ENCODE data around the gene BST2.

BST2 gene

DNA sequence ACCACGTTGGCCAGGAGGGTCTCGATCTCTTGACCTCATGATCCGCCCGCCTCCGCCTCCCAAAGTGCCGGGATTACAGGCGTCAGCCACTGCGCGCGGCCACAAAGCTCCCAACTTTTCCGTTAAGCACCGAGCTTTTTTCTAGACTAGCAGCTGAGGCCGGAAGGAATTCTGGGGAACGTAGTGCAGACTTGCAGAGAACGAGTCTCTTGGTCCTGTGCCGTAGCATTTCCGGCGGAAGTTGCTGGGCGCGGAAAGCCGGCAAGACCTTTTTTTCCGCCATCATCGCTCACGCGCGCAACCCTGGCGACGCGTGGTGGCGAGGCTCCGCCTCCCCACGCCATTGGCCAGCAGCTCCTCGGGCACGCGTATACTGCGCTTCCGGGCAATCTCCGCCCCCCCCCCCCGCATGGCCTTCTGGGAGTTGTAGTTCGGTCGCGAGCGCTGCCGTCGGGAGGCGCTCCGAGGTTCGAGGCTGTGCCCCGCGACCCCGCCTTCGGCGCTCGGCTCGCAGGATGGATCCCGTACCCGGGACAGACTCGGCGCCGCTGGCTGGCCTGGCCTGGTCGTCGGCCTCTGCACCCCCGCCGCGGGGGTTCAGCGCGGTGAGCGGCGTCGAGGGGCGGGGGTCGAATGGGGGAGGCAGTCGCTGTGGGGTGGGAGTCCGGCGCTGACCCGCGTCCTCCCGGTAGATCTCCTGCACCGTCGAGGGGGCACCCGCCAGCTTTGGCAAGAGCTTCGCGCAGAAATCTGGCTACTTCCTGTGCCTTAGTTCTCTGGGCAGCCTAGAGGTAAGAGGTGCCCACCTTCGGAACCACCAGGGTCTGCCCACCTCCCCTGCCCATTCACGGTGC is 14.4 kb upstream of the BST2 start, which contains the start of gene MVB12A:
Gene MVB12A (plus strand): TSS at position 427 of the 854 bp plus-strand sequence. CDS start 89 bp downstream, at position 516.
- DNase-seq (ENCODE audit: low read depth) = peak; percentile 91

DNA sequence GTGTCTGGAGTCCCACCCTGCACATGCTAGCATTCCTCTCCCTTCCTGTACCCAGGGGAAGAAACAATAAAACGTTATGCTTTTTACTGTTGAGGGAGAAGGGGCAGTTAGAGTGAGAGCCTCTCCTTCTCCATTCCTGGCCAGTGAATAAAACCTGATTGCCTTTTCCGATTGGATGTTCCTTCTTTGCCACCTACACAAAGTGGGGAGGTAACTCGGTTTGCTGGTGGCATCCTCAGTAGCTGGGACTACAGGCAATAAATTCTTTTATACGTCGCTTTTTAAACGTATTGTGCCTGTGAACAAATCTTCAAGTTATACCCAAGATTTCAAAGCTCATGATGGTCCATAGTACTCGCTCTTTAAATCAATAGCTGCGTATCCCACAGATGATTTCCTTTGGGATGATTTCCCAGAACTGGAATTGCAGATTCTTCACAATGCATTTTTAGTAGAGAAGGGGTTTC is 13.8 kb upstream of the BST2 start:
- no peak for DNase-seq (ENCODE audit: low read depth)

DNA sequence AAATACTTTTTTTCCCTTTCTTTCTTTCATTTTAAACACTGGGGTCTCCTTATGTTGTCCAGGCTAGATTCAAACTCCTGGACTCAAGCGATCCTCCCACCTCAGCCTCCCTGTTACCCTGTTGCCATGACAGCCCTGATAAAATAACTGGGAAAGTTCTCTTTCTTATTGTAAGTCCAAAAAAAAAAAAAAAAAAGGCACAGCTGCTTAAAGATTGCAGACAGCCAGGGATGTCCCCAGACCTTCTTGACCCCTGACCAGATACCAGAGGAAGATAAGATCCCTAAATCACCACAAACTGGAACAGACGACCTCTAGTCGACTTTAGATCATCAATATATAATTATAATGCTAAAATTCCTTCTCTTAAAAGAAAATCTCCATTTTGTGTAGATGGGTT is 13.3 kb upstream of the BST2 start:
- DNase-seq (ENCODE audit: low read depth) = no peak

DNA sequence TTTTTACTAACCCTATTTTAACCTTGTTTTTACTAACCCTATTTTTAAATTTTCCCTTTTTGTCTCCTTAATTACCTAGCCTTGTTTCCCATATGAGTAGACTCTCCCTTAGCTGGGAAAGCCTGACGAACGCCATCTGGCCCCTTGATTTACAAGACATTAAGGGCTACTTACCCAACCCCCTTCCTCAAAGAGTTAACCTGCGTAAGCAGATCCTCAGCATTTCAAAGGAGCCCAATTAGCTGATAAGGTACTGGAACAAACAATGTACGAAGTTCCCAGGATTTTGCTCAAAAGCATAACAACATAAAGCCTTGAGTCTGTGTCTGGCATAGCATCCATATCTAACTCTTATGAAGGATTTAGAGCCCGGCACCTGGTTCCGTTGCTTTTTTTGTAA is 9.7 kb upstream of the BST2 start:
- DNase-seq (ENCODE audit: low read depth) = no peak

DNA sequence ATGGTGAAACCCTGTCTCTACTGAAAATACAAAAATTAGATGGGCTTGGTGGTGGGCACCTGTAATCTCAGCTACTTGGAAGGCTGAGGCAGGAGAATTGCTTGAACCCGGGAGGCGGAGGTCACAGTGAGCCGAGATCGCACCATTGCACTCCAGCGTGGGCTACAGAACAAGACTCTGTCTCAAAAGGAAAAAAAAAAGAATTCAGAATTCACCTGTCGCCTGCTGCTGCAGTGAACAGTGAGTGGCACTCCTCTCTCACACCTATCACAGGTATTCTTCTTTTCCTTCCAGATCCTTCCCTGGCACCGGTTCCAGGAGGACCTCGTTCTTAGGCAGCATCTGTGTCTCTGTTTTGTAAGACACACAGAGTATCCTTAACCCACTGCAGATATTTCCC is 8.7 kb upstream of the BST2 start:
- no peak for DNase-seq (ENCODE audit: low read depth)

DNA sequence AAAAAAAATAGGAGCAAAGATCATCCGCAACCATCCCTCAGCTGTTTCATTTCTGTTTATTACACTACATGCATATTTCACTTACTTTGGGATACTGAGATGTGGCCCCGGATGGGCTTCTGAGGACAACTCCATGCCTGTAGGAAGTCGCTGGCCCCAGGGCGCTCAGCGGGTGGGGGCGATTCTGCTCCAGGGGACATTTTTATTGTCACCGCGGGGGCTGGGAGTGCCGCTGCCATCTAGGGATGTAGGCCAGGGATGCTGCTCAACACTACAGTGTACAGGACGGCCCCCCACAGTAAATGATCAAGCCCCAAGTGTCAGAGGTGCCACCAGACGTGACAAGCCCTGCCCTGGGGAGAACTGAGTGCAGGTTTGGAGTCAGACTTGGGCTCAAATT is 6.4 kb upstream of the BST2 start:
- DNase-seq (ENCODE audit: low read depth) = no peak

DNA sequence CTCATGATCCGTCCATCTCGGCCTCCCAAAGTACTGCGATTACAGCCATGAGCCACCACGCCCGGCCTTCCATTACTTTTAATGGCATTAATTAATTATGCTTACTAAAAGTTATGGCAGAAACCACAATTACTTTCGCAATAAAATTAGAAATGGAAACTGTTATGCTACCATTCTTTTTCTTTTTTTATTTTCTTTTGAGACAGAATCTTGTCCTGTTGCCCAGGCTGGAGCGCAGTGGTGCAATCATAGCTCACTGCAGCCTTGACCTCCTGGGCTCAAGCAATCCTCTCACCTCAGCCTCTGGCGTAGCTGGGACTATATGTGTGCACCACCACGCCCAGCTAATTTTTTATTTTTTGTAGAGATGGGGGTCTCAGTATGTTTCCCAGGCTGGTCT is 4.6 kb upstream of the BST2 start:
- no peak for DNase-seq (ENCODE audit: low read depth)

DNA sequence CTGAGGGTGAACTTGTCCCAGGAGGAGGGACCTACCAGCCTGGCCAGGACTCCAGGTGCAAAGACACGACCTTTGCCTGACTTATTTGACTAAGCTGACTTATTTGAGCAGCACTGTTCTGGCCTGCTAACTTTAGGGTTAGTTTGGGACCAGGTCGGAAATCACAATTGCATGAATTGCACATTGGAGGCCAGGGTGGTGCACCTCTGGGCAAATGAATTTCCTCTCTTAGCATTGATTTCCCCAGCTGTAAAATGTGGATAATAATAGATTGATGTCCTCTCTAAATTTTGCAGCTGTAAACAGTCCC is 1.4 kb upstream of the BST2 start:
- DNase-seq (ENCODE audit: low read depth) = no peak

DNA sequence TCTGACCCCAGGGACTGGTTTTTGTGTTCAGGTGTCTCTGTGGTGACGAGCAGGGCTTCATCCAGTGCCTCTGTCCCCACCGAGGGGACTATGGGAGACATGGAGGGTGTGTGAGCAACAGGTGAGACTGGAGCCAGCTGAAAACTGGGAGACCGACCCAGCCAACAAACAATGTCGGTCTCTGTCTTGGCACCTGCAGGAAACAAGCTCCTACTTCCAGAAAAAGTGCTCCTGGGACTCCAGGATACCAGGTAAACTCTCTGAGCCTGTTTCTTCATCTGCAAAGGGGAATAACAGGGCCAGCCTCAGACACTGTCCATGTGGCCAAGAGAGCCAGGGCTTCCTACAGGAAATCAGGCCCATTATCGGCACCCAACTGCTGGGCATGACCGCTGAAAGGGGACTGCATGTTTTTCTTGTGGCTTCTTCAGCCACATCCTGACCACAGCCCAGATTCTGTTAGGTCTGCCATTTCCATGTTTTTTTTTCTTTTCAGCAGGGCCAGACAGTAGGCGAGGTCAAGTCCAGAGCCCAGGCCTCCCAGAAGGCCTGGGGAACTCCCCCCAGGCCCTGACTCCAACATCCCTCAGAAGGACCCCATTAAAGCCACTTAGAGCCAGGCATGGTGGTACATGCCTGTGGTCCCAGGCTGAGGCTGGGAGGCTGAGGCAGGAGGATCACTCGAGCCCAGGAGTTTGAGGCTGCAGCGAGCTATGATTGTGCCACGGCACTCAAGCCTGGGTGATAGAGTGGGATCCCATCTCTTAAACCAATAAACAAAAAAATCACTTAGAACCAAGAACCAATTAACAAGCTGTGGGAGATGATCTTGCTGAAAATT is 836 bp upstream of the BST2 start:
- DNase-seq (ENCODE audit: low read depth) = no peak

DNA sequence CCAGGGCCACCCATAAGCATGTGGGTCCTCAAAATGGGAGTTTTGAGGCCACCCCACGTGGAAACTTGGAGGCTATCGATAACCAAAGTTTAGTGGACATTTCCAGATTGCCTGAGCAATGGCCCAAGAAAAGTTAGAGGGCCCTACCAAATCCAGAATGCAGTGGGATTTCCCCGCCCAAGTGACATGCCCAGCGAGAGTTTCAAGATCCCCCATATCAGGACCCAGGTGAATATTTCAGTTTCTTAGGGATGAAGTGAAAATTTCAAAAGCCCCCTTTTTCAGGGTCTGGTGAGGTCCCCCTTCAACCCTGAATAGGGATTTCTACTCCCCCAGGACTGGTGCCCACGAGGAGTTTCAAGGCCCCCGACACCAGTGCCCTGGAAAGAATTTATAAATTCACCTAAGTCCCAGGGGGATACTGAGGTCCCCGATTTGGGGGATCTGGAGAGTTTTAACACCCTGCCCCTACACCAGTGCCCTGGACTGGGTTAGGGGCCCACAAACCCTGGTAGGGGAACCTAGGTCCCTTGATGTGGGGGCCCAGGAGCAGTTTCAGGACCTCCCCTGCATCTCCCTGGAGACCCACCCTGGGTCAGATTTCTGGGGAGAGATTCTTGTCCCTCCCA is 695 bp downstream of the BST2 start:
- DNase-seq (ENCODE audit: low read depth) = no peak

DNA sequence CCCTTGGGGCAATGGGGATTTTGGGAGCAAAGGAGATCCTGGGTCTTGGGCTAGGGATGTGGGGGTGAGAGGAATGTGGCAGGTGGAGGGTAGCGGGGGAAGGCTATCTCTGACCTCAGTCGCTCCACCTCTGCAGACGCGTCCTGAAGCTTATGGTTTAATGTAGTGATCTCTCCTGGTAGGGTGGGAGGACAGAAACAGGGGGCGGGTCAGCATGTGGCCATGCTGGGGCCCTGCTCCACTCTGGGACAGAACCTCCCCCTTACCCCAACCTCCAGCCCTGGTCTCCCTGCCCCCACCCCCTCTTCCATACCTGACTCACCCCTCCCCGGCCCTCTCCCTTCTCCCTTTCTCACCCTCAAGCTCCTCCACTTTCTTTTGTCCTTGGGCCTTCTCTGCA is 1.4 kb downstream of the BST2 start:
- no peak for DNase-seq (ENCODE audit: low read depth)

DNA sequence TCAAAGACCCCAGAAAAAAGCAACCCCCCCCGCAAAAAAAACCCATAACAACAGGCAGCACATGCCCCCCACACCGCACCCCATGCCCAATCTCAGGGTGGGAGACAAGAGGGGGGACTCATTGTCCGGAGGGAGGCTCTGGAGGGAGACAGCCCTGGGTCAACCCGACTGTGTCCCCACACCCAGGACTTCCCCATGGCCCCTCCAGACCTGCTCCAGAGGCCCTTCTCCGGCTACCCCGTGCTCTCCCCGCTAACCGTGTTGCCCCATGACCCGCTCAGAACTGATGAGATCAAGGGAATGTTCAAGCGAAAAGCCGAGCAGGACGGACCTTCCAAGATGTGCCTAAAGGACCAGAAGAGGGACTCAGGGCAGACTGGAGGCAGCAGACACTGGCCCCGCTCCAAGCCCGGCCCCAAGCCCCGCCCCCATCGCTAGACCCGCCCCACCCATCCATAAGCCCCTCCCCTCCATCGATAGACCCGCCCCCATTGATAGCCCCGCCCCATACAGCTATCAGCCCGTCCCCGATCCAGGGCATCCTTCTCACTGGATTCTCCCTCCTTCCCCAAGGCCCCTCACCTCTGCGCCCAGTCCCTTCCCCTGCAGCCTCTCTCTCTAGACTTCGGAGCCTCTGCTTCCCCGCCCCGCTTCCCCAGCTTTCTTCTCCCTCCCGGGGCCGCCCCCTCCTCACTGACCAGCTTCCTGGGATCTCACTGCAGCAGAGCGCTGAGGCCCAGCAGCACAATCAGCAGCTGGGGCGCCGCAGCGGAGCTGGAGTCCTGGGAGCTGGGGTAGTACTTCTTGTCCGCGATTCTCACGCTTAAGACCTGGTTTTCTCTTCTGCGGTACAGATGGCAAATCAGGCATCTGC is 2.2 kb downstream of the BST2 start:
- DNase-seq (ENCODE audit: low read depth) = peak; percentile 51

DNA sequence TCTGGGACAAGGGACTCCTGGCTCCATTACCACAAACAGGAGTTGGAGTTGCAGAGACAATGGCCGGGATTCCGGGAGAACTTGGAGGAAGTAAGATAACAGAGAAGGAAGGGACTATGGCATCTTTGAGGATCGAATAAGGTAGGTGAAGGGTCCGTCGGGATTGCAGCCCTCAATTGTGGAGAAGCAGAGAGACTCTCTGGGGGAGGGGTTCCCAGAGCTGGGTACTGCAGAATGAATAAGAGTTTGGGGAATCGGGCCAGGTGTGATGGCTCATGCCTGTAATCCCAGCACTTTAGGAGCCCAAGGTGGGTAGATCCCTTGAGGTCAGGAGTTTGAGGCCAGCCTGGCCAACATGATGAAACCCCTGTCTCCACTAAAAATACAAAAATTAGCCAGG is 3.8 kb downstream of the BST2 start:
- no peak for DNase-seq (ENCODE audit: low read depth)

DNA sequence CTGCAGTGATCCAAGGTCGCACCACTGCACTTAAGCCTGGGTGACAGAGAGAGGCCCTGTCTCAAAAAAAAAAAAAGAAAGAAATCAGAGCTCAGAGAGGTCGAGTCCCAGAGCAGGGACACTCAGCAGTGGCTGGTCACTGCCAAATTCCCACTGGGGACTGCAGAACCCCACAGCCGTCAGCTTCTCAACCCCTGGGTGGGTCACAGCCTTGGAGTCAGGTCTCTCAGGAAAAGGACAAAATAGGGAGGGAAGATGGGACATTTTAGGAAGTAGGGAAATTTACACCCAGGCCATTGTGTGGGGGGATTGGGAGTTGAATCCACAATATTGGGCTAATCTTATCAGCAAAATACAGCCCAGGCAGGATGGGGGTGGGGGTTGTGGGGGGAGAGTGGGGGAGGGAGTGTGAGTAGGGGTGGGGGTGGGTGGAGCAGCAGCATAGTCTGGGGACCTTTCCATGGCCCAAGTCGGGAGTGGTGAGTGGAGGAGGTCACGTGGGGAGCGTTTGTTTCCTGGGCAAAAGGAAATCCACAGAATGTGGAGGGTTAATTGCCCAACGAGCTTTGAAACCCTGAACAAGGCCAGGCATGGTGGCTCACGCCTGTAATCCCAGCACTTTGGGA is 6.4 kb downstream of the BST2 start:
- DNase-seq (ENCODE audit: low read depth) = no peak

DNA sequence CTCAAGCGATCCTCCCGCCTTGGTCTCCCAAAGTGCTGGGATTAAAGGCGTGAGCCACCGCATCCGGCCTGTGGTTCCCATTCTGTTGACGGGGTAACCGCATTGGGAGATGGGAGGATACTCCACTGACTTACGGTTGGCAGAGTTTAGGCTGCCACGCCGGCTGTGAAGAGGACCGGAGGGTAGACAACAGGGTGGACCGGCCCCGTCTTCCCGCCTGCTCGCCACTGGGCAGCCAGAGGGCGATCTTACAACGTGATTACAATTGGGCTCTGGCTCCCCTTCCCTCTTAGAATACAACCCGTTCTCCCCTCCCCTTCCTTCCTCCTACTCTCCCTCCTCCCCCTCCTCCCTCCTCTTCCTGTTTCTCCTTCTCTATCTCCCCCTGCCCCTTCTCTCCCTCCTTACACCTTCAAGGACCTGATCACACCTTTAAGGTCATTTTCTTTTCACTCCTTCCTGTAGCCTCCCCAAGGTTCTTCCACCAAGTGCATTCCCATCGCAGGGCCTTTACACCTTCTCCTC is 10.5 kb downstream of the BST2 start:
- DNase-seq (ENCODE audit: low read depth) = peak; percentile 55

DNA sequence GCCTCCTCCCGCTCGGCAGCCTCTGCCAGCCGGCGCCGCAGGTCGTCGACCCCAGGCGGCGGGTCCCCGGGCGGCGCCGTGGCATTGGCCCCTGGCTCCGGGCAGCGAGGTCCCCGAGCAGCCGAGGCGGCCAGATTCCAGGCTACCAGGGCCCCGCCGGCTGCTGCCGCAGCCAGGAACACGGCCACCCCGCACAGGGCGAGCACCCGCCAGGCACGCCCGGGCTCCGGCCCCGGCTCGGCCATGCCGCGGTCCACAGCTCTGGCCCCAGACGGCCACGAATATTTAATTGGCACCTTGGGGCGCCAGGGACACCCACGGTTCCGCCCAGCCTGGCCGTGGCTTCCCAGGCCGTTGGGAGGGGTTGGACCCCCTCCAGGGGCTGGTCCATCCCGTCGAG is 11.5 kb downstream of the BST2 start, which contains the start of gene CCDC194:
Gene CCDC194 (minus strand): TSS at position 283 of the 400 bp plus-strand sequence. CDS start 38 bp downstream, at position 245.
- DNase-seq (ENCODE audit: low read depth) = no peak

DNA sequence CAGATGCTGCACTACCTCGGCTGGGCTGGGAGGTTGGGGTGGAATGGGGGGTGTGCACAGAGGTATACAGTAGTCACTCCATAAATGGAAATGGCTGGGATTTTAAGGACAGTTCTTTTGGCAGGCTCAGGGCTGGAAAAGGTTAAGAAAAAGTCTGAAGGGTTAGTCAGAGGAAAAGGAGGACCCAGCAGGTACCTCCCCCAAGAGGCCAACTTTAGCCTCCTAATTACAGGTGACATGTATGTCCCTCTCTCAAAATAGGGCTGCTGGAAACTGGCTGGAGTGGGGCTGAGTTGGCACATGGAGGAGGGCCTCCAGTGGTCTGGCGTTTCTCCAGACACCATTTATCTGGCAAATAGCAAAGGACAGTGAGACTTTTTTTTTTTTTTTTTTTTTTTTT is 12.4 kb downstream of the BST2 start:
- no peak for DNase-seq (ENCODE audit: low read depth)

DNA sequence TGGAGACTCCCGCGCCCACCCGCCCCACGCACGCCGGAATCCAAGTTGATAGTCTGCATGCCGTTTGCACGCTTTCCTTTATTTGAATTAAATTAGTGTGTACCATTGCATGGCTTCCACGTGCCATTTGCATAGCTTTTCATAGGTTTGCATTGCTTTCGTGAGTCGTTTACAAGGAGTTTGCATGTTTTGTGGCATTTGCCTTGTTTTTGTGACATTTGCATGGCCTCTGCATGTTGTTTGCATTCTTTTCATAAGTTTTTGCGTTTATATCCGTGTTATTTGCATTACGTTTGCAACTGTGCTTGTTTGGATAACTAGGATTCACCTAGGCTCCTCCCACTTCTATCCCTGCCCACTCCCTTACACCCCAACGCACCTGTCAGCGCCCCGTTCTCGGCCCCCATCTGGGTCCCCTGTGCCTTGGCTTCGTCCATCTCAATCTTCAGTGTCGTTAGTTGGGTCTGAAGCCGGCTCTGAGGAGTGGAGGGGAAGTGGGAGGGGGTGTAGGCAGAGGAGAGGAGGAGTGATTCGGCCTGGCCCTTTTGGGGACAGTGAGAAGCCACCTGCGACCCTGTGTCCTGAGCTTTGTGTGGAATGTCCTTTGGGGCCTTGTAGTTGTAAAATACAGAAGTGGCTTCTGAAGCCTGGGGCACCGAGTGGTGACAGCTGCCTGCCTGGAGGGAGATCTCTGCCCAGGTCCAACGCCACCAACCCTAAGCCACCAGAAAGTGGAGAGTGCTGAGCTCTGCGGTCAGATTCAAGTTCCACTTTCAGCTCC is 13.9 kb downstream of the BST2 start:
- DNase-seq (ENCODE audit: low read depth) = no peak

DNA sequence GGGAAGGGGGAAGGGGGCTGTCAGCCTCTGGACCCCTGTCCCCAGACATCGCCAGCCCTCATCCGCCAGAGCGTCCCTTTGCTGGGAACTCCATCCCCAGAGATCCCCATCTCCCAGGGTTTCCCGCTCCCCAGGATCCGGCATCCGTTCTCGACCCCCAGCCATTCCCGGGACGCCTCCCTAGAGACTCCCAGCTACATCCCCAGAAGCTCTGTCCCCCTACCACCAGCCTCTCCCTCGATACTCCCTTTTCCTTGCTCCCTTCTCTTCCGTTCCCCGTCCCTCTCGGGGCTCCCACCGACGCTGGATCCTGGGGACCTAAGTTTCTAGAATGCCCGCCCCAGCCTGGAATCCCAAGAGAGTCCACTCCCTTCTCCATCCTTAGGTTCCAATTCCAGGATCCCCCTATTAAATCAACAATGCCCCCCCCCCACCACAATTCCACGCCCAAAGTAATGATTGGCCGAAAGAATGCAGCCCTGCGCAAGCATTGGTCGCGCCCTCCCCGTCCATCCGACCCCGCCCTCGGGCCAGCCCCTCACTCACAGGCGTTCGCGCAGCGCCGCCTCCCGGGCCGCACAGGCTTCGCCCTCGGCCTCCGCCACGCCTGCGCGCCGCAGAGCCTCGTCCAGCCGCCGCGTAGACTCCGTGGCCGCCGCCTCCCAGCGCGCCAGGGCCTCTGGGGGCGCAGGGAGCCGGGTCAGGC is 14.6 kb downstream of the BST2 start:
- peak; percentile 84 for DNase-seq (ENCODE audit: low read depth)

Measured in activated T-cell treated with anti-CD3 and anti-CD28 coated beads for 1 hour (primary cell).